Activated T-helper 17 cell treated with anti-CD3 and anti-CD28 coated beads, Interleukin-2, amount 50 U/mL, for 72 hours (primary cell): Measurements from ENCODE around the gene CRYGC. TPM values are rescaled to one million over a fixed set of nuclear protein-coding genes. Genes with fewer than 3 reads are reported as not detected.
"Not testable (repeated sequence)": the region's sequence is repeated elsewhere in the genome, so short reads cannot be mapped to it uniquely, and the experiment has no call there.

ENCODE experiments used
- ATAC-seq: fragments of 150-1000 bp; cut with Tn5 transposase; replicated peaks from 2 replicates; pipeline ENCODE4 v1.10.0; 2021; ENCODE audit warnings: mild to moderate bottlenecking, moderate library complexity
- H3K27ac Mint-ChIP-seq: one replicate; pipeline ENCODE4 v1.8.0; 2022; ENCODE audit warnings: mixed read lengths
- H3K27me3 Mint-ChIP-seq: one replicate; pipeline ENCODE4 v1.8.0; 2022; ENCODE audit warnings: mixed read lengths
- H3K36me3 Mint-ChIP-seq: one replicate; pipeline ENCODE4 v1.8.0; 2022; ENCODE audit warnings: low read depth, mild to moderate bottlenecking, mixed read lengths
- H3K4me1 Mint-ChIP-seq: one replicate; pipeline ENCODE4 v1.8.0; 2022; ENCODE audit warnings: mixed read lengths
- H3K4me3 Mint-ChIP-seq: one replicate; pipeline ENCODE4 v1.8.0; 2022; ENCODE audit warnings: mild to moderate bottlenecking, mixed read lengths
- H3K9me3 Mint-ChIP-seq: one replicate; pipeline ENCODE4 v1.8.0; 2022; ENCODE audit warnings: mixed read lengths
- total RNA-seq, 2 donors: library from RNA; stranded (reverse); gene quantifications; one replicate each; pipeline ENCODE4 v1.2.3, GENCODE V29; 2022

CRYGC gene
- total RNA-seq, 2 donors from 2014 or later, result not detected

DNA sequence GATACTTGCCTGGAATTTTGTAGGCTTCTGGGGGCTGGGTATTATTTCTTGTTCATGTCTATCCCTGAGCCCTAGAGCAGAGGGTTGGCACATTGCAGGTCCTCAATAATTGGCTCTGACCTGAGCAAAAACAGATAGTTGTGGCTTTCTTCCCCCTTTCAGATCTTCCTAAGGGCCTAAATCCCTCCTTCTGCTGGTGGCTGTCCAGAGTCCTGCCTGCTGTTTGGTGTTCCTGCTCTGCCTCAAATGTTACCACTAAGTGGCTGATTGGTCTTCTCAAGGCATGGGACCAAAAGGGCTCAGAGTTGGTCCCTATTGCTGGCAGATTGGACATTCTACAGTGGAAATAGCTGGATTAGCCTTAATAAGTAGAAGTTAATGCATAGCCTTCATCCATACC is 17.4 kb upstream of the CRYGC start:
- Mint-ChIP-seq H3K4me1 (no peaks in the 10 kb centered on the region), H3K36me3 (no peaks in the 10 kb centered on the region), H3K27ac (no peak overlapping the region), H3K4me3 (no peak overlapping the region), H3K9me3 (peaks cover 4% of the 10 kb centered on the region), H3K27me3 (peaks cover 4% of the 10 kb centered on the region)
- no peak for ATAC-seq

DNA sequence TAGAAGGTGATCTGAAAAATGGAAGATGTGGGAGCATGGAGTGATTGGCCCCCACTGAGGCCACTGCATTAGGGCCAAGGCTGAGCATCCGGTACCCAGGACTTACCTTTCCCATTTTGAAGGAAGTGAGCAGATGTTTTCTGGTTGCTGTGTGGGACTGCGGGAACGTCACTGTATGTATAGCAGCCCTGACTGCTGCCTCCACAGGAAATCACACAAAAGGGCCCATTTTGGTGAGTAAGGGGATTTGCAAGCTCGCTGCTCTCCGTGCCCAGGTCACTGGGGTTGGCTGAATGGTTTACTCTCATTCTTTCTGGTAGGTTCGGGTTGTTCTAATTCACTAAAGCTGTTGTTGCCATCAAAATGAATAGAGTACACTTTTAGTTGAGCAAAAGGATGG is 16.4 kb upstream of the CRYGC start, which contains the start of gene CRYGB:
Gene CRYGB (minus strand): TSS at position 153 of the 400 bp plus-strand sequence. CDS start 38 bp downstream, at position 115.
- Mint-ChIP-seq H3K27ac (no peak within 1 kb of the TSS), H3K4me3 (no peak within 1 kb of the TSS), H3K27me3 (peaks cover 4% of the 10 kb centered on the region), H3K36me3 (no peaks in the 10 kb centered on the region), H3K4me1 (no peaks in the 10 kb centered on the region), H3K9me3 (peaks cover 4% of the 10 kb centered on the region)
- ATAC-seq, result no peak

DNA sequence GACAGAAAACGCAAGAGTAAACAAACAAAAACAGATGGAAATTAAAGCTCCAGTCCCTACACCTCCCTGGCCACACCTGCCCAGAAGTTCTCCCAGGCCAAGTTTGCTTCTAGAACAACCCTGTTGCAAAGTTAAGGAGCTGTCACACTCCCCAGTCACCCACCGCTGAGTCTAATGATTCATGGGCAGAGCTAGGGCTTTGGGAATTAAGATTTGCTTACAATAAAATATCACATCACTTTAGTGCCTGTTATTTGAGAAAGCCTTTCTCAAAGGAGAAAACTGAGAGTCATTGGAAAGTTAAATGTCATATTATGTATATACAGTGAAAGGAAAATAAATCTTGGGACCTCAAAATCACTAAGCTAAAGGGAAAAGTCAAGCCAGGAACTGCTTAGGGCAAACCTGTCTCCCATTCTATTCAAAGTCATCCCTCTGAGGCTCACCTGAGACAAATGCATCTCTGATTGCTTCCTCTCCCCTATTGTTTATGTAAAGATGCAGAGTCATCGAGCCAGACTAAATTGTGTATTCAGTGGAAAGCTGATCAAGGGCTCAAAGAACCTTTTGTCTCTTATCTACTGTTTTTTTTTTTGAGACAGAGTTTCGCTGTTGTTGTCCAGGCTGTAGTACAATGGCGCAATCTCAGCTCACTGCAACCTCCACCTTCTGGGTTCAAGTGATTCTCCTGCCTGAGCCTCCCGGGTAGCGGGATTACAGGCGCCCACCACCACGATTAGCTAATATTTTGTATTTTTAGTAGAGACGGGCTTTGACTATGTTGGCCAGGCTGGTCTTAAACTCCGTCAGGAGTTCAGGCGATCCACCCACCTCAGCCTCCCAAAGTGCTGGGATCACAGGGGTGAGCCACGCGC is 13.5 kb upstream of the CRYGC start:
- no peak for ATAC-seq
- H3K4me3 Mint-ChIP-seq, result no peak overlapping the region
- no peak overlapping the region for H3K27ac Mint-ChIP-seq
- no peaks in the 10 kb centered on the region for H3K9me3 Mint-ChIP-seq
- no peaks in the 10 kb centered on the region for H3K36me3 Mint-ChIP-seq
- H3K27me3 Mint-ChIP-seq, result peaks cover 4% of the 10 kb centered on the region
- H3K4me1 Mint-ChIP-seq, result no peaks in the 10 kb centered on the region

DNA sequence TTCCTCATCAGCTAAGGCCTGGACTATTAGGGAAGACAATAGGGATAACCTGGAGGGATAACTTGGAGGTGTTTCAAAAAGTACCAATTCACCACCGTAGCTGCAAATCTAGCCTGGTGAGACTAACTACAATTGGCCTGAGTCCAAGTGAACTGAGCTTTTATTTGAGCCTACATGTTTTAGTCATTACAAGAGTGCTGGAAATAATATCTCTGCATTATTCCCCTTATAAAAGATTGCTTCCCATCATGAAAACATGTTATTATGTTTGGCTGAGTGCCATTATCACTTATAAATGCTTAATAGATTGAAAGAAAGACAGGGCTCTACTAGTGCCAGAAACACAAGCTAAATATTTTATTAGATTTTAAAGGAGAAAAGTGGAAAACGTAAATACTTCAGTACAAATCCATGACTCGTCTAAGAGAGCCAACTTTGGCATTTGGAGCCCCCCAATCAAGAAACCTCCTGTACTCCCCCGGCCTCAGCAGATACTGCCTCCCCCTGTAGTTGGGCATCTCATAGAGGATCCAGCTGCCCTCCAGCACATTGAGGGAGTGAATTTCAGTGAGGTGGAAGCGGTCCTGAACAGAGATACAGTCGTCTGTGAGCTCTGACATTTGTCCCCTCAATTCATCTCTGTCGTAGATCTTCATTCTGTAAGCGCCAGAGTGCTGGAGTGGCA is 12.8 kb upstream of the CRYGC start:
- Mint-ChIP-seq H3K36me3 (no peaks in the 10 kb centered on the region), H3K4me3 (no peak overlapping the region), H3K9me3 (peaks cover 3% of the 10 kb centered on the region), H3K4me1 (no peaks in the 10 kb centered on the region), H3K27me3 (peaks cover 4% of the 10 kb centered on the region), H3K27ac (no peak overlapping the region)
- no peak for ATAC-seq

DNA sequence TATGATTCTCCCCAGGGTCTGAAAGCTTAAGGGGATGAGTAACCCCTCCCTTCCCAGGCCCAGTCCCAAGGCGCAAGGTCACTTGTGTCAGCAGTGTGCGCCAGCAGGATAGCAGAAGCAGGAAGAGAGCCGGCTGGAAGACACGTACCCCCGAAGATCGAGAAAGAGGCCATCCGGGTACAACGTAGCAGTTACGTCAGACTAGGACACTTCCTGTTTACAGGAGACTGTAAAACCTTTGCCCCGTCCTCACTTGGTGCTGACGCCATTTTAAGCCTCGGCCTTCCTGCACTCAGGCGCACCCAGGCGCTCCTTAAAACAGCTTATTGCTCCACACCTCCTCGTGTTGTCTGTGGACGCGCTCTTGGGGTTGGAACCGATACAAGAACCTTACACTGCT is 9.8 kb upstream of the CRYGC start:
- no peaks in the 10 kb centered on the region for H3K36me3 Mint-ChIP-seq

DNA sequence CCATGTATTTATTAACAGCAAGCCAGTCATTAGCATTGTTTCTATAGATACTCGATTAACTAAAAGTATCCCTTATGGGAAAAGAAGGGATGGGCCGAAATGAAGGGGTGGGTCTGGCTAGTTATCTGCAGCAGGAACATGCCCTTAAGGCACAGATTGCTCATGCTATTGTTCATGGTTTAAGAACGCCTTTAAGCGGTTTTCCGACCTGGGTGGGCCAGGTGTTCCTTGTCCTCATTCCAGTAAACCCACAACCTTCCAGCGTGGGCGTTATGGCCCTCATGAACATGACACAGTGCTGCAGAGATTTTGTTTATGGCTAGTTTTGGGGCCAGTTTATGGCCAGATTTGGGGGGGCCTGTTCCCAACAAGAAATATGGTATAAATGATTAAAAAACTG is 8.7 kb upstream of the CRYGC start:
- not testable (repeated sequence) for ATAC-seq, H3K4me1 Mint-ChIP-seq, H3K27me3 Mint-ChIP-seq, H3K9me3 Mint-ChIP-seq, H3K36me3 Mint-ChIP-seq, H3K4me3 Mint-ChIP-seq, H3K27ac Mint-ChIP-seq

More for the DNA sequence above, 9.8 kb upstream of the CRYGC start:
- Mint-ChIP-seq H3K27me3 (no peaks in the 10 kb centered on the region), H3K27ac (no peak overlapping the region), H3K4me3 (no peak overlapping the region), H3K9me3 (peaks cover 3% of the 10 kb centered on the region), H3K4me1 (no peaks in the 10 kb centered on the region)
- no peak for ATAC-seq

DNA sequence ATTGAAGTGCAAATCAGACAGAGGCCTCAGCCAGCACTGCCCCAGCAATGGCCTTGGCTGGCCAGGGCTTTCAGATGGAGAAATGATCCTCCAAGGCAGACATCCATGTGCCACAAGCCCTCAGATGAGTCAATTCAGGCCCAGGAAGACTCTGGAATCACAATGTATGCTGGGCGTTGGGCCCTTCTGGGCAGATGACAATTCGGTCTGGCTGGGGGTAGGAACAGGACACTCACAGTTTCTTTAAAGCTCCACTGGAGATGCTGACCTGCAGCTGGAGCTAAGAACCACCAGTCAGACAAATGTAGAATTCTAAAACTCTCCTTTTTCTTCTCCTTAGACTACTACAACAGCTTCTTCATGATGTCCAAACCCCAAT is 7.1 kb upstream of the CRYGC start:
- Mint-ChIP-seq H3K36me3 (no peaks in the 10 kb centered on the region), H3K4me3 (no peak overlapping the region), H3K27me3 (peaks cover 5% of the 10 kb centered on the region), H3K27ac (no peak overlapping the region), H3K4me1 (no peaks in the 10 kb centered on the region), H3K9me3 (peaks cover 3% of the 10 kb centered on the region)
- no peak for ATAC-seq

DNA sequence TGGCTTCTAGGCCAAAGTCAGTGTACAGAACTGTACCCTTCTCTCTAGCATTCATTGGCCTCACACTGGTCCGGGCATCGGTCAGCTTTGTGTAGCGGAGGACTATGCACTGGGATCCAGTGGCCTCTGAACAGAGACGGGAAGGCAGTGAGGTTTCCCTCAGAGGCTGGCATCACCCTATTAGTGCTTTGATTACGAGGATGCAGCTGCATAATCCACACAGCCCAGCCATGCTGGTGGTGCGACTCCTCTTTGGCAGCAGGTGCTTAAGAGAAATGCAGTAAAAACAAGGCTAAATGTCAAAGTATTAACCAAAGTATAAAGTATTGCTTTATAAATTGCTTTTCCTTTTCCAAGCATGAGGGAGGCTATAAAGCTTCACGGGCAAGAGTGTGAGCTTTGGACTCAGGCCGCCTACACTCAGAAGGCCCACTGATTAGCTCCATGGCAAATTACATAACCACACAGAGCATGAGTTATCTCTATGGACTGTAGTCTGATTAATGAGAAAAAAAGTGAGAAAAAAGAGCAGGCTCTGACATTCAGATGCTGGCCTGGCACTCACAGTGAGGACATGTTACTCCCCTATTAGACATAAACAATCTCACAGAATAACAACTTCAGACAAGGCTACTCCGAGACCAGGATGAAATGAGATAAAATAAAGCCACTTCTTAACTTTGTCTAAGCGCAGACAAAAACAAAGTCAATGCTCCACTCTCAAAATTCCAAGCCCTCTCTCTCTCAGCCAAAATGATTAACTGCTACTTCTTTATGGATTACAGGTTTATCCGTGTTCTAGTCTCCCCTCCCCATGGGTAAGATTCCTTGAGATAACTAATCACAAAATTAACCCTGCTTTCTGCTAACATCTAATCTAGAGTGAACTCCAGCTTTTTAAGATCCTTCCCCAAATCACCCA is 6.4 kb upstream of the CRYGC start:
- Mint-ChIP-seq H3K9me3 (peaks cover 3% of the 10 kb centered on the region), H3K4me3 (no peak overlapping the region), H3K4me1 (no peaks in the 10 kb centered on the region), H3K36me3 (no peaks in the 10 kb centered on the region), H3K27me3 (peaks cover 5% of the 10 kb centered on the region), H3K27ac (no peak overlapping the region)
- no peak for ATAC-seq

DNA sequence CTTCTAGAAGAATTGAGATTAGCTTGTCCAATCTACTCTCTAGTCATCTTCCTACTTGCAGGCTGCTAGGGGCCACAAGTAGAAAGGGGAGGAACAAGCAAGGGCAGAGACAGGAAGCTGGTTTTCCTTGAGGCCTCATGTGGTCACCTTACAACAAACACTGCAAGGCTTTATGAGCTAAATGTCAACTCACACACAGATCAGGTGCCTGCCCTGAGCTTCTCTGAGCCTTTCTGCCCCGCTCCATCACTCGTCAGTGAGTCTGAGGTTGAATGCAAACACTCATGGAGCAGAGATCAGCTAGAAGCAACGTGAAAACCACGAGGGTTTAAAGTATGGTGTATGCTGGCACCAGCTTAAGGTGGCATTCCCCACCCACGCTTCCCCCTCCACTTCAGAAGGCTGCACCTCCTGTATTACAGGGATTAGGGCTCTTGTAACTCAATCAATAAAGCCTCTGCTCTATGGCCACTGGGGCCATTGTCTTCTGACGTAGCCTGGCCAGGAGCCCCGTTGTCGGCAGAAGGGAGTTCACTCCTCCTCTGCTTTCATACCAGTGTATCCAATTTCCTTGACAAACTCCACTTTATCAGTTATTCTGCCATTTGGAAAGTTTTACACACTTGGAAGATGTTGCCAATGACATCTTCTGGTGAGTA is 5.4 kb upstream of the CRYGC start:
- Mint-ChIP-seq H3K4me3 (no peak overlapping the region), H3K27me3 (peaks cover 5% of the 10 kb centered on the region), H3K27ac (no peak overlapping the region), H3K9me3 (peaks cover 3% of the 10 kb centered on the region), H3K4me1 (no peaks in the 10 kb centered on the region), H3K36me3 (no peaks in the 10 kb centered on the region)
- ATAC-seq, result peak; percentile 26

DNA sequence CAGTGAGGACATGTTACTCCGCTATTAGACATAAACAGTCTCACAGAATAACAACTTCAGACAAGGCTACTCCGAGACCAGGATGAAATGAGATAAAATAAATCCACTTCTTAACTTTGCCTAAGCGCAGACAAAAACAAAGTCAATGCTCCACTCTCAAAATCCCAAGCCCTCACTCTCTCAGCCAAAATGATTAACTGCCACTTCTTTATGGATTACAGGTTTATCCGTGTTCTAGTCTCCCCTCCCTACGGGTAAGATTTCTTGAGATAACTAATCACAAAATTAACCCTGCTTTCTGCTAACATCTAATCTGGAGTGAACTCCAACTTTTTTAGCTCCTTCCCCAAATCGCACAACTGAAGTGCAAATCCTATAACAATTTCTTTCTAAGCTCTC is 1.1 kb upstream of the CRYGC start:
- Mint-ChIP-seq H3K4me3 (no peak overlapping the region), H3K4me1 (no peaks in the 10 kb centered on the region), H3K9me3 (no peaks in the 10 kb centered on the region), H3K36me3 (no peaks in the 10 kb centered on the region), H3K27ac (no peak overlapping the region), H3K27me3 (peaks cover 9% of the 10 kb centered on the region)
- ATAC-seq, result no peak

DNA sequence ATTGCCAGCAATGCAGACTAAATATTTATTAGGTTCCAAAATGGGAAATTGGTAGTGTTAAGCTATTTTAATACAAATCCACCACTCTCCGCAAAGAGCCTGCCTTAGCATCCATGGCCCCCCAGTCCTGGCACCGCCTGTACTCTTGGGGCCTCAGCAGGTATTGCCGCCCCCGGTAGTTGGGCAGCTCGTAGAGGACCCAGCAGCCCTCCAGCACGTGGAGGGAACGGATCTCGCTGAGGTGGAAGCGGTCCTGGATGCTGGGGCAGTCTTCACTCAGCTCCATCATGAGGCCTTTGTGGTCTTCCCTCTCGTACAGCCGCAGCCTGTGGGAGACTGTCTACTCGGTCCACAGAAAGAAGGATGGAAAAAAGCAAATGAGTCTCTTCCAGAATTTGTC is 1.5 kb downstream of the CRYGC start:
- Mint-ChIP-seq H3K9me3 (no peaks in the 10 kb centered on the region), H3K4me3 (no peak overlapping the region), H3K27ac (no peak overlapping the region), H3K27me3 (peaks cover 29% of the 10 kb centered on the region), H3K4me1 (no peaks in the 10 kb centered on the region), H3K36me3 (no peaks in the 10 kb centered on the region)
- no peak for ATAC-seq

DNA sequence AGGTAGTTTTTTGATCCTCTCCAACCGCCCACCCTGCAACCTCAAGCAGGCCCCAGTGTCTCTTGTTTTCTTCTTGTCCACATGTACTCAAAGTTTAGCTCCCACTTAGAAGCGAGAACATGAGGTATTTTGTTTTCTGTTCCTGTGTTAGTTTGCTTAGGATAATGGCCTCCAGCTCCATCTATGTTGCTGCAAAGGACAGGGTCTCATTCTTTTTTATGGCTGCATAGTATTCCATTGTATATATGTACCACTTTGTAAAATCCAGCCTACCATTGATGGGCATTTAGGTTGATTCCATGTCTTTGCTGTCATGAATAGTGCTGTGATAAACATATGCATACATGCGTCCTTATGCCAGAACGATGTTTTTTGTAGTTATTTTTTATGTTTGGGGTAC is 2.5 kb downstream of the CRYGC start:
- no peaks in the 10 kb centered on the region for H3K9me3 Mint-ChIP-seq
- no peak overlapping the region for H3K4me3 Mint-ChIP-seq
- H3K27ac Mint-ChIP-seq, result no peak overlapping the region
- H3K27me3 Mint-ChIP-seq, result peaks cover 26% of the 10 kb centered on the region
- no peak for ATAC-seq
- no peaks in the 10 kb centered on the region for H3K36me3 Mint-ChIP-seq
- H3K4me1 Mint-ChIP-seq, result no peaks in the 10 kb centered on the region

DNA sequence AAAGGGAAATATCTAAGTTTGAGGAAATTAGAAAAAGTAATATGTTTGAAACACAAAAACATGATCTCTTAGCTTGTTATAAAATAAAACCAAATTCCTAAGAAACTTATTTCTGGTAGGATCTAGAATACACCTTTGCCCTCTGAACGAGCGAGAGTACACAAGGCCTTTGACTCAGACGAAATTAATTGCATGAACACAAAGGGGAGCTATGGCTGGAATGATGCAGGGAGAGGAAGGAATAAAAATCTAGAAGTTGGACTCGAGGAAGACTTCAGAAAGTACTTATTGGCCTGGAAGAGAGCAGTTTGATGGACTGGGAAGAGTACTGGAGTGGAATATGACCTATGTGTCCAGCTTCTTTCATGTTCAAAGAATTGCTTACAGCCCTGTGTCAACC is 4.4 kb downstream of the CRYGC start:
- no peak overlapping the region for H3K4me3 Mint-ChIP-seq
- no peak for ATAC-seq
- peaks cover 26% of the 10 kb centered on the region for H3K27me3 Mint-ChIP-seq

More for the DNA sequence above, 4.4 kb downstream of the CRYGC start:
- H3K36me3 Mint-ChIP-seq, result no peaks in the 10 kb centered on the region
- no peaks in the 10 kb centered on the region for H3K9me3 Mint-ChIP-seq
- H3K27ac Mint-ChIP-seq, result no peak overlapping the region
- no peaks in the 10 kb centered on the region for H3K4me1 Mint-ChIP-seq
